ENCODE results near the gene ETV6. TPM values are rescaled to one million over a fixed set of nuclear protein-coding genes. Genes with fewer than 3 reads are reported as not detected.

Gene ETV6
- total RNA-seq, 1 experiment from 2014 or later = 89.1 TPM

DNA sequence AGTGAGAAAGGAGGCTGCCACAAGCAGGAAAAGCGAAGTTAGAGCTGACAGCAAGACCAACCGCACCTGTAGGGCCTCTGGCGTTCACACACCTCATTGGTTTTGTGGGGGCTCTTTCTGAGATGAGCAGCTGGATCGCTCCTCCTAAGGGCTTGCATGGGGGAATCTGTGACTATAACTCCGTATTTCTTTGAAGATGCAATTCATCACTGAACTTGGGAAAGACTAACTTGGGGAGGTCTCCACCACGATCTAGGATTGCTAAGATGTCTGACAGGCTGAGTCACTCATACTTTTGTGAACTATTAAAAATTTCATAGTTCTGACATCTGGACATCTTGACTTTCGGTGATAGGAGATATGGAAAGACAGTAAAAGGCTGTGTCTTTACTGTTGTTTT, 173.6 kb downstream of the ETV6 start:
- intact Hi-C loops (cut with micrococcal nuclease; ENCODE audit: unreplicated experiment) = no loop called here
- TF ChIP-seq, protein P1, sequence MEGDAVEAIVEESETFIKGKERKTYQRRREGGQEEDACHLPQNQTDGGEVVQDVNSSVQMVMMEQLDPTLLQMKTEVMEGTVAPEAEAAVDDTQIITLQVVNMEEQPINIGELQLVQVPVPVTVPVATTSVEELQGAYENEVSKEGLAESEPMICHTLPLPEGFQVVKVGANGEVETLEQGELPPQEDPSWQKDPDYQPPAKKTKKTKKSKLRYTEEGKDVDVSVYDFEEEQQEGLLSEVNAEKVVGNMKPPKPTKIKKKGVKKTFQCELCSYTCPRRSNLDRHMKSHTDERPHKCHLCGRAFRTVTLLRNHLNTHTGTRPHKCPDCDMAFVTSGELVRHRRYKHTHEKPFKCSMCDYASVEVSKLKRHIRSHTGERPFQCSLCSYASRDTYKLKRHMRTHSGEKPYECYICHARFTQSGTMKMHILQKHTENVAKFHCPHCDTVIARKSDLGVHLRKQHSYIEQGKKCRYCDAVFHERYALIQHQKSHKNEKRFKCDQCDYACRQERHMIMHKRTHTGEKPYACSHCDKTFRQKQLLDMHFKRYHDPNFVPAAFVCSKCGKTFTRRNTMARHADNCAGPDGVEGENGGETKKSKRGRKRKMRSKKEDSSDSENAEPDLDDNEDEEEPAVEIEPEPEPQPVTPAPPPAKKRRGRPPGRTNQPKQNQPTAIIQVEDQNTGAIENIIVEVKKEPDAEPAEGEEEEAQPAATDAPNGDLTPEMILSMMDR (IDR thresholded peaks at IDR 0.05; ENCODE audit: unreplicated experiment) = no peak

DNA sequence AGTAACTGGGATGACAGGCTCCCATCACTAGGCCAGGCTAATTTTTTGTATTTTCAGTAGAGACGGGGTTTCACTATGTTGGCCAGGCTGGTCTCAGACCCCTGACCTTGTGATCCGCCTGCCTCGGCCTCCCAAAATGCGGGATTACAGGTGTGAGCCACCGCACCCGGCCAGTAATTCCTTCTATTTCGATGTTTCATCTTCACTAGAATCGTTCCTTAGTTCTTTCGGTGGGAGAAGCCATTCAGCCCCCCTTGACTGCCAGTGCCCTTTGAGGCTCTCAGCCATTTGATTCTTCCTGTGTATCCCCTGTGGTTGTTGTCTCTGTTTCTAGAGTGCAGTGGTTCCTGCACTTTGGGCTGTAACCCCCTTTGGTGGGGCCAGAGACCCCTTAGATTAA, 174.1 kb downstream of the ETV6 start:
- CTCF ChIA-PET = no interaction called here
- H3K4me3 Mint-ChIP-seq (ENCODE audit: low read depth, unreplicated experiment) = no peak overlapping the region
- H3K4me1 Mint-ChIP-seq (ENCODE audit: low read depth, unreplicated experiment) = peaks cover 16% of the 10 kb centered on the region
- intact Hi-C loops (cut with micrococcal nuclease; ENCODE audit: unreplicated experiment) = no loop called here
- BruUV-seq (replicated peaks) = no TSS peak
- no peak overlapping the region for H3K27ac Mint-ChIP-seq (ENCODE audit: unreplicated experiment)
- TF ChIP-seq, protein P1 (IDR thresholded peaks at IDR 0.05; ENCODE audit: unreplicated experiment) = no peak
- no peak for DNase-seq
- H3K27me3 Mint-ChIP-seq (ENCODE audit: unreplicated experiment) = no peaks in the 10 kb centered on the region
- no peaks in the 10 kb centered on the region for H3K9me3 Mint-ChIP-seq (ENCODE audit: low read depth, unreplicated experiment)
- peaks cover 13% of the 10 kb centered on the region for H3K36me3 Mint-ChIP-seq (ENCODE audit: insufficient read depth, unreplicated experiment)

More for the DNA sequence above, 173.6 kb downstream of the ETV6 start:
- no peak for DNase-seq
- peaks cover 13% of the 10 kb centered on the region for H3K36me3 Mint-ChIP-seq (ENCODE audit: insufficient read depth, unreplicated experiment)
- H3K4me1 Mint-ChIP-seq (ENCODE audit: low read depth, unreplicated experiment) = peaks cover 16% of the 10 kb centered on the region
- H3K4me3 Mint-ChIP-seq (ENCODE audit: low read depth, unreplicated experiment) = no peak overlapping the region
- no peaks in the 10 kb centered on the region for H3K27me3 Mint-ChIP-seq (ENCODE audit: unreplicated experiment)
- CTCF ChIA-PET = no interaction called here
- BruUV-seq (replicated peaks) = no TSS peak
- no peaks in the 10 kb centered on the region for H3K9me3 Mint-ChIP-seq (ENCODE audit: low read depth, unreplicated experiment)
- H3K27ac Mint-ChIP-seq (ENCODE audit: unreplicated experiment) = no peak overlapping the region

DNA sequence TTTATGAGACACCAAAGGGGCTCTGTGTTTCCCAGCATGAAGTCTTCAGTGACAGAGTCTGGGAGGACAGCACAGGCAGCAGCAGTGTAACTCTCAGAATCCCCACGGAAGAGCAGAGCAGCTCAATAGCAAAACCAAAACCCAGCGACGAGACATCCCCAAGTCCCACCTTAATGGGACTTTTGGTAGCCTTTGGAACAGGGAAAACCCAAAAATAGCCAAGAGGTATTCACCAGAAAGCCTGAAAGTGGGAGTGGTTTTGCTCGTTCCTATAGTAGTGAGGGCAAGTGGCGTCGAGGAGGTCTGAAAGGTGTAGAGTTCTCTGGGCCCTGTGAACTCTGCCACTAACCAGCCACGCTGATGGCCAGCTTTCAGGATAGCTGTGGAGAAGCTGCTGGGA, 174.6 kb downstream of the ETV6 start:
- Mint-ChIP-seq H3K36me3 (ENCODE audit: insufficient read depth, unreplicated experiment) (peaks cover 13% of the 10 kb centered on the region), H3K27ac (ENCODE audit: unreplicated experiment) (no peak overlapping the region), H3K27me3 (ENCODE audit: unreplicated experiment) (no peaks in the 10 kb centered on the region), H3K4me1 (ENCODE audit: low read depth, unreplicated experiment) (peaks cover 16% of the 10 kb centered on the region), H3K4me3 (ENCODE audit: low read depth, unreplicated experiment) (no peak overlapping the region), H3K9me3 (ENCODE audit: low read depth, unreplicated experiment) (no peaks in the 10 kb centered on the region)
- no peak for DNase-seq
- intact Hi-C loops (cut with micrococcal nuclease; ENCODE audit: unreplicated experiment) = no loop called here
- TF ChIP-seq, protein P1 (IDR thresholded peaks at IDR 0.05; ENCODE audit: unreplicated experiment) = no peak
- CTCF ChIA-PET = no interaction called here
- BruUV-seq (replicated peaks) = no TSS peak

DNA sequence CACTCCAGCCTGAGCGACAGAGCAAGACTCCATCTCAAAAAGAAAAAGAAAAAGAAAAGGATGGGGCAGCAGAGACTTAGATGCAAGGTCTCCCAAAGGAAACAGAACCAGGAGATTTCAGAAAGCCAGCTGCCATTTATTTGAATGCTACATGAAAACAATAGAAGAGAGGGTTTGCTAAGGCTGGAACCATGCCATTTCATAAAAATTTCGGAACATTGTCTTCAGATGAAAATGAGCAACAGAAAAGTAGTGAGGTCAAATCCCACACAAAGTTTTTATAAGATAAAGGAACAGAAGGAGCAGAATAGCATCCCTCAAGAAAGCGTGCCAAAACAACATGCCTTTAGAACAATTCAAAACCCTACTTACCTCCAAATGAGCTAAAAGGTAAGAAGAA, 175.3 kb downstream of the ETV6 start:
- Mint-ChIP-seq H3K9me3 (ENCODE audit: low read depth, unreplicated experiment) (no peaks in the 10 kb centered on the region), H3K27ac (ENCODE audit: unreplicated experiment) (no peak overlapping the region), H3K36me3 (ENCODE audit: insufficient read depth, unreplicated experiment) (peaks cover 13% of the 10 kb centered on the region), H3K4me3 (ENCODE audit: low read depth, unreplicated experiment) (no peak overlapping the region), H3K27me3 (ENCODE audit: unreplicated experiment) (no peaks in the 10 kb centered on the region), H3K4me1 (ENCODE audit: low read depth, unreplicated experiment) (peaks cover 16% of the 10 kb centered on the region)
- no TSS peak for BruUV-seq (replicated peaks)
- DNase-seq = no peak
- intact Hi-C loops (cut with micrococcal nuclease; ENCODE audit: unreplicated experiment) = no loop called here
- CTCF ChIA-PET = no interaction called here
- TF ChIP-seq, protein P1 (IDR thresholded peaks at IDR 0.05; ENCODE audit: unreplicated experiment) = no peak

Data from Calu3 (cell line).